ENCODE measurements around the gene DUSP19. TPM values are rescaled to one million over a fixed set of nuclear protein-coding genes. Genes with fewer than 3 reads are reported as not detected.

Gene DUSP19
- total and polyA plus RNA-seq, 2 of the 4 experiments (the other 2 are of a cell fraction), result 0.86 to 1.4 TPM

DNA sequence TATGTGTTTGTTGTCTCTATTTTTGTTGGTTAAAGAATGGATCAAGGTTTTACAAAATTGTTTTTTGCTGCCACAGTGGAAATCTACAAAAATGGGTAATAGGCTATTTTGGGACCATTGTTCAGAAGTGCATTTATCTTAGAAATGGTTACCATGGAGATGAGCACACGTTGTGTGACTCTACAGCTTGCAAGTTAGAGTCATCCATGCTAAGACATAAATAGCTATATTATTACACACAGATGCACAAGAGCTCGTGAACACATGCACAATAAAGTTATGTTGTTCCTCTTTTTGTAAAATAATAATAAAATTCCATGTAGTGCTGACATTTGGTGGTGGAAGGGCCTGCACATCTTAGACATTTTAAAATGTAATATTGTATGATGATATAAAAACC, 15.5 kb upstream of the DUSP19 start:
- Histone ChIP-seq H3K27me3 (ENCODE audit: control insufficient read depth, insufficient read depth, low read length) (no peaks in the 10 kb centered on the region), H3K18ac (ENCODE audit: low read depth, low read length) (no peak overlapping the region), H4K91ac (ENCODE audit: insufficient read depth, low read depth, low read length) (no peak overlapping the region), H3K27ac (ENCODE audit: insufficient read depth, low read length) (no peak overlapping the region), H3K4ac (ENCODE audit: low read depth, low read length) (no peak overlapping the region), H3K14ac (replicated peaks; ENCODE audit: low read depth, low read length) (no peak overlapping the region), H3K56ac (ENCODE audit: extremely low read depth, insufficient read depth, low read length) (no peak overlapping the region), H3K4me2 (ENCODE audit: low read depth, low read length) (no peak overlapping the region), H2AK9ac (replicated peaks; ENCODE audit: low read depth, low read length, poor library complexity) (no peak overlapping the region), H3K79me1 (ENCODE audit: low read depth in 1 of 2, low read length in 2 of 2) (no peaks in the 10 kb centered on the region), H3K4me1 (ENCODE audit: control insufficient read depth, insufficient read depth, low read length) (no peaks in the 10 kb centered on the region), H3K23ac (ENCODE audit: low read depth, low read length) (no peak overlapping the region), H3K9ac (ENCODE audit: low read depth, low read length) (no peak overlapping the region), H2BK20ac (ENCODE audit: low read depth, low read length) (no peak overlapping the region), H2AFZ (replicated peaks; ENCODE audit: low read length, poor library complexity) (no peak overlapping the region), H3K36me3 (ENCODE audit: control insufficient read depth, insufficient read depth, low read length) (no peaks in the 10 kb centered on the region), H3K9me3 (ENCODE audit: control insufficient read depth, insufficient read depth, low read length) (no peaks in the 10 kb centered on the region), H4K5ac (ENCODE audit: low read depth, low read length) (no peak overlapping the region), H3K4me3 (ENCODE audit: insufficient read depth, low read depth, low read length) (no peak overlapping the region), H4K20me1 (ENCODE audit: insufficient read depth, low read length) (no peaks in the 10 kb centered on the region), H2BK120ac (ENCODE audit: low read depth, low read length) (no peak overlapping the region), H2BK5ac (ENCODE audit: low read depth, low read length, poor library complexity, severe bottlenecking) (no peak overlapping the region), H2BK15ac (ENCODE audit: low read depth, low read length) (no peak overlapping the region), H3K9me1 (ENCODE audit: insufficient read depth, low read length) (no peaks in the 10 kb centered on the region), H2AK5ac (ENCODE audit: low read depth, low read length) (no peak overlapping the region), H4K8ac (ENCODE audit: low read depth in 2 of 2, low read length in 2 of 2) (no peak overlapping the region)
- CTCF ChIA-PET, result interaction anchor here (0.7 kb wide), 1 partner anchor 71 kb away, joined by 5 read pairs; no protein-coding TSS in a partner anchor
- BruUV-seq (replicated peaks), result no TSS peak
- no CpG with 5 or more reads among the region's 2 CpGs for WGBS, 2 experiments (ENCODE audit: extremely low coverage in 2 of 2, insufficient read length in 1 of 2)
- intact Hi-C loops (cut with micrococcal nuclease), result no loop called here
- dilution Hi-C loops (cut with HindIII; ENCODE audit: low sequenced_read_pairs, unreplicated experiment), result no loop called here
- in situ Hi-C loops (cut with MboI; ENCODE audit: low sequenced_read_pairs), result no loop called here
- POLR2A ChIA-PET (ENCODE audit: unreplicated experiment), result no interaction called here
- ATAC-seq (ENCODE audit: low read depth) (no peak), DNase-seq (peak; percentile 85)
- no peak for TF ChIP-seq CHD1 (IDR thresholded peaks at IDR 0.05; ENCODE audit: low read depth, low read length)
- TF ChIP-seq MAZ (IDR thresholded peaks at IDR 0.05; ENCODE audit: borderline replicate concordance, low read depth, low read length), result no peak
- TF ChIP-seq RCOR1 (IDR thresholded peaks at IDR 0.05; ENCODE audit: insufficient replicate concordance, low read length), result no peak
- TF ChIP-seq RAD21 (IDR thresholded peaks at IDR 0.05; ENCODE audit: low read length), result no peak
- TF ChIP-seq POLR2A (IDR thresholded peaks at IDR 0.05; ENCODE audit: low read depth, low read length), result no peak
- TF ChIP-seq BHLHE40 (IDR thresholded peaks at IDR 0.05; ENCODE audit: low read depth, low read length), result no peak
- TF ChIP-seq NFE2L2 (IDR thresholded peaks at IDR 0.05; ENCODE audit: low read depth, low read length), result no peak
